Measurements from ENCODE around the gene NPAS3. TPM values are rescaled to one million over a fixed set of nuclear protein-coding genes. Genes with fewer than 3 reads are reported as not detected.

NPAS3 gene
- total and polyA plus RNA-seq, 2 of the 8 experiments (the other 6 are each of a cell fraction or from before 2014, with no cell fraction given): 0.11 to 0.60 TPM

DNA sequence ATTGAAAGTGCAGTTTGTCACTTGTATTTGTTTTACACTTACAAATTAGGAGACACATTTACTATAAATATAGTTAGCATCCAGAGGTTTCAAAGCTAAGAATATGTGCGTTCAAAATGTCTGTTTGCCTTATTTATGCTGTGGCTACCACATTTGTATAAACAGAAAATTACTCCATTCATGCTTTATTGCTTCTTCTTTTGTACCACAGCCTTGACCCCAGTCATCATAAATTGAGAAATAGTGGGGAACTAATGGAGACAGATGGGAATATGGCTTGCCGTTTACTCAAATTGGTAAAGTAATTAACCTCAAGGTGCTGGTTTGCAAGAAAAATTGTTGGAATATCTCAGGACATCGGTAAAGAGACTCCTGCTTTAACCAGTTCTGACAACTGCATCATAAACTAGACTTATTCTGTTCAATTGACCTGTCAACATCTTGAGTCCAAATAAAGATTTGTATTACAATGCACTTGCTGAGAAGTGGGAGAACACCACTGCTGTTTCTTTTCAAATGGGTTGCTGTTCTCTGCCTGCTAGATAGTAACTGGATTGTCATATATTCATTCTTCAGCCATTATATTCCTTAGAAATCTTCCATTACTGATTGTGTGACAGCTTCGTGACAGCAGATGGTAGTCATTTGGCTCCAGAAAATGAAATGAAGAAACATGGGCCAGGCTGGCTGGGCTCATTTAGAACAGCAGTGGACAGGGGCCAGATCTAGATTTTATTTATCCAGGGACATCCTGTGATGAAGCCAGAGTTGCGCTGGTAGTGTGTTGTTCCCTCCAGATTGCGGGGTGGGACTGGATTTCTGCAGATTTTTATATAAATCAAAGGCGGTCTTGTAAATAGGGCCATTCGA is 657.8 kb downstream of the NPAS3 start:
- Histone ChIP-seq H3K9ac (replicated peaks in 1 of 4; ENCODE audit: extremely low read depth in 1 of 4, low read depth in 3 of 4, low read length in 3 of 4) (no peak overlapping the region), H4K91ac (replicated peaks; ENCODE audit: insufficient read length, low read length) (no peak overlapping the region), H2BK120ac (replicated peaks; ENCODE audit: low read depth, low read length) (no peak overlapping the region), H2BK15ac (ENCODE audit: low read length) (no peak overlapping the region), H2BK5ac (ENCODE audit: low read depth, low read length) (no peak overlapping the region), H2BK12ac (ENCODE audit: low read depth, low read length) (no peak overlapping the region), H2AK5ac (ENCODE audit: low read depth, low read length) (no peak overlapping the region), H3K79me2 (ENCODE audit: control insufficient read depth in 1 of 2, insufficient read depth in 2 of 2, low read length in 2 of 2) (no peaks in the 10 kb centered on the region), H3K4ac (replicated peaks; ENCODE audit: insufficient read length, low read depth, low read length) (no peak overlapping the region), H3K23ac (ENCODE audit: insufficient read length) (no peak overlapping the region), H3K27me3 (replicated peaks in 1 of 4; ENCODE audit: control insufficient read depth in 3 of 4, extremely low read depth in 1 of 4, insufficient read depth in 3 of 4, low read length in 3 of 4) (no peaks in the 10 kb centered on the region), H2AFZ (ENCODE audit: low read length) (no peak overlapping the region), H4K20me1 (replicated peaks in 1 of 2; ENCODE audit: control insufficient read depth in 1 of 2, insufficient read depth in 2 of 2, low read length in 2 of 2) (no peaks in the 10 kb centered on the region), H3K18ac (ENCODE audit: extremely low read depth, low read length) (no peak overlapping the region), H2BK20ac (ENCODE audit: low read length) (no peak overlapping the region), H3K79me1 (ENCODE audit: low read depth, low read length) (no peaks in the 10 kb centered on the region), H3K27ac (ENCODE audit: low read depth, low read length) (no peak overlapping the region), H4K8ac (ENCODE audit: extremely low read depth, insufficient read depth, low read length) (no peak overlapping the region), H3K4me2 (ENCODE audit: insufficient read depth in 1 of 2, low read depth in 2 of 2, low read length in 2 of 2) (no peak overlapping the region), H3K56ac (replicated peaks; ENCODE audit: insufficient read length, low read depth, low read length) (no peak overlapping the region), H3K4me3 (ENCODE audit: extremely low read depth in 1 of 4, insufficient read depth in 2 of 4, low read depth in 3 of 4, low read length in 4 of 4) (no peak overlapping the region), H4K5ac (ENCODE audit: insufficient read length, low read depth, low read length) (no peak overlapping the region), H3K23me2 (ENCODE audit: low read depth, low read length) (no peaks in the 10 kb centered on the region), H3K9me3 (ENCODE audit: insufficient read depth in 2 of 2, low read depth in 1 of 2, low read length in 1 of 2) (no peaks in the 10 kb centered on the region), H3K36me3 (ENCODE audit: control insufficient read depth in 2 of 4, insufficient read depth in 4 of 4, low read length in 3 of 4) (no peaks in the 10 kb centered on the region), H3K4me1 (replicated peaks in 1 of 4; ENCODE audit: control insufficient read depth in 3 of 4, insufficient read depth in 4 of 4, low read length in 3 of 4) (peaks cover 0 to 5% (median 1%) of the 10 kb centered on the region in 4 experiments; a peak in 3 of 7 replicates), H3K14ac (ENCODE audit: insufficient read length) (no peak overlapping the region)
- DNase-seq (ENCODE audit: low read depth in 1 of 2, low spot score in 2 of 2) (no peak), FAIRE-seq (no peak)
- ChIA-PET POLR2A (ENCODE audit: partially characterized antibody) (no interaction called here), CTCF (ENCODE audit: partially characterized antibody) (no interaction called here)
- WGBS, 2 experiments (ENCODE audit: extremely low coverage in 1 of 2, insufficient coverage in 1 of 2, insufficient read length in 1 of 2, insufficient replicate concordance in 2 of 2, low coverage in 1 of 2, low lambda C conversion rate in 2 of 2, missing lambda C conversion rate in 1 of 2): 89% methylated on average over 8 of the region's 8 CpGs; no CpG with 5 or more reads in 1 of the 2 experiments
- TF ChIP-seq HDAC2 (IDR thresholded peaks at IDR 0.05; ENCODE audit: borderline replicate concordance in 1 of 2, low read depth in 2 of 2, low read length in 2 of 2) (no peak), SIN3A (conservative IDR thresholded peaks at IDR 0.05 in 1 of 2, IDR thresholded peaks at IDR 0.05 in 1 of 2; ENCODE audit: low read depth in 1 of 2, low read length in 2 of 2) (no peak), RAD21 (IDR thresholded peaks at IDR 0.05 in 1 of 2, conservative IDR thresholded peaks at IDR 0.05 in 1 of 2; ENCODE audit: low read depth in 2 of 2, low read length in 2 of 2) (no peak), ZNF274 (IDR thresholded peaks at IDR 0.05; ENCODE audit: borderline replicate concordance, extremely low read depth, low read length) (no peak), HDAC6 (IDR thresholded peaks at IDR 0.05; ENCODE audit: low read depth, low read length) (no peak), BCL11A (IDR thresholded peaks at IDR 0.05; ENCODE audit: low read depth in 2 of 2, low read length in 2 of 2) (no peak), CTBP2 (IDR thresholded peaks at IDR 0.05; ENCODE audit: borderline replicate concordance, insufficient read depth, insufficient read length, low read length) (no peak), USF2 (IDR thresholded peaks at IDR 0.05; ENCODE audit: low read length) (no peak), JUND (IDR thresholded peaks at IDR 0.05; ENCODE audit: low read length) (no peak), RFX5 (IDR thresholded peaks at IDR 0.05; ENCODE audit: borderline replicate concordance, low read depth, low read length) (no peak)

All from H1 (cell line).